Stimulated activated naive B cell treated with anti-CD40 and anti-IgM and Interleukin-4, amounts not matched to agents 10 μg/mL and 1 μg/mL and 100 μg/mL, for 72 hours (primary cell): ENCODE measurements around the gene FMN2.
A peak's percentile ranks its signal among the peaks of the same experiment; 100 is the strongest.
"Not testable (repeated sequence)": the region's sequence is repeated elsewhere in the genome, so short reads cannot be mapped to it uniquely, and the experiment has no call there.

ENCODE experiments used
- ATAC-seq, 2 donors: fragments of 150-1000 bp; cut with Tn5 transposase; replicated peaks; 2 replicates each; pipeline ENCODE4 v1.10.0; 2021; ENCODE audit warnings: moderate library complexity in 1 of 2
- DNase-seq: peaks from one replicate; pipeline ENCODE4 v3.0.0; 2021
- H3K27ac Mint-ChIP-seq: one replicate; pipeline ENCODE4 v1.8.0; 2022; ENCODE audit warnings: mild to moderate bottlenecking, mixed read lengths
- H3K27me3 Mint-ChIP-seq, 2 donors: one replicate each; pipeline ENCODE4 v1.8.0; 2022; ENCODE audit warnings: mixed read lengths in 2 of 2
- H3K36me3 Mint-ChIP-seq, 2 donors: one replicate each; pipeline ENCODE4 v1.8.0; 2022; ENCODE audit warnings: mixed read lengths in 2 of 2, mild to moderate bottlenecking in 1 of 2
- H3K4me1 Mint-ChIP-seq, 2 donors: one replicate each; pipeline ENCODE4 v1.8.0; 2022; ENCODE audit warnings: mixed read lengths in 2 of 2, mild to moderate bottlenecking in 1 of 2
- H3K4me3 Mint-ChIP-seq, 2 donors: one replicate each; pipeline ENCODE4 v1.8.0; 2022; ENCODE audit warnings: mild to moderate bottlenecking in 2 of 2, mixed read lengths in 2 of 2, moderate library complexity in 1 of 2
- H3K9me3 Mint-ChIP-seq, 2 donors: one replicate each; pipeline ENCODE4 v1.8.0; 2022; ENCODE audit warnings: mixed read lengths in 2 of 2, mild to moderate bottlenecking in 1 of 2

Gene FMN2

GRCh38 chr1:240247899-240248298, 156.2 kb downstream of the FMN2 start:
- no peaks in the 10 kb centered on the region for H3K36me3 Mint-ChIP-seq
- no peaks in the 10 kb centered on the region for H3K4me1 Mint-ChIP-seq
- no peaks in the 10 kb centered on the region for H3K27me3 Mint-ChIP-seq
- no peak for DNase-seq
- no peak overlapping the region for H3K4me3 Mint-ChIP-seq
- H3K27ac Mint-ChIP-seq = no peak overlapping the region
- H3K9me3 Mint-ChIP-seq = peaks cover 11 to 16% of the 10 kb centered on the region in 2 donors
- no peak for ATAC-seq

- no peaks in the 10 kb centered on the region for H3K36me3 Mint-ChIP-seq
- peaks cover 17 to 18% of the 10 kb centered on the region in 2 donors for H3K9me3 Mint-ChIP-seq
- no peak overlapping the region for H3K27ac Mint-ChIP-seq
These were observed 162.3 kb downstream of the FMN2 start for GRCh38 chr1:240254006-240254405.

GRCh38 chr1:240254778-240255291, 163.2 kb downstream of the FMN2 start:
- no peaks in the 10 kb centered on the region for H3K27me3 Mint-ChIP-seq

More at GRCh38 chr1:240254006-240254405, 162.3 kb downstream of the FMN2 start:
- no peaks in the 10 kb centered on the region for H3K27me3 Mint-ChIP-seq
- H3K4me3 Mint-ChIP-seq = no peak overlapping the region
- no peak for DNase-seq
- H3K4me1 Mint-ChIP-seq = no peaks in the 10 kb centered on the region
- ATAC-seq = no peak

DNA sequence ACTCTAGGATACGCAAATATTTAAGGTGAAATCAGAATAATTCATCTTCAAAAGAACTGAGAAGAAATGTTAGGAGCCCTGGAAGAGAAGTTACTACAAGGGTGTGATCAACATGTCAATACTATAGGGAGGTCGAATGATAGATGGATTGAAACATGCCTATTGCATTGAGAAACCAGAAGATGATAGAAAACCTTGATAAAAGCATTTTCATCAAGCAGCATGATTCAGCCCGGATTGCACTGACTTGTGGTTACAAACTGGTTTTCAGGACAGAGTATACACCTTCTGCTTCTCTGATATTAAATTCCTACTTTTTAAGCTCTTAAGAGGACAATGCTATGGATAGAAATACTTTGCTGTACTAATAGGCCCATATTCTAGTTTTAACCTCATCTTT, 164.2 kb downstream of the FMN2 start:
- H3K36me3 Mint-ChIP-seq = no peaks in the 10 kb centered on the region
- H3K27me3 Mint-ChIP-seq = no peaks in the 10 kb centered on the region
- peaks cover 10 to 13% of the 10 kb centered on the region in 2 donors for H3K9me3 Mint-ChIP-seq
- no peak for ATAC-seq
- no peak overlapping the region for H3K27ac Mint-ChIP-seq
- DNase-seq = no peak
- H3K4me3 Mint-ChIP-seq = no peak overlapping the region
- no peaks in the 10 kb centered on the region for H3K4me1 Mint-ChIP-seq

More at GRCh38 chr1:240254778-240255291, 163.2 kb downstream of the FMN2 start:
- H3K4me3 Mint-ChIP-seq = no peak overlapping the region
- peaks cover 10 to 11% of the 10 kb centered on the region in 2 donors for H3K9me3 Mint-ChIP-seq
- H3K36me3 Mint-ChIP-seq = no peaks in the 10 kb centered on the region
- DNase-seq (no peak), ATAC-seq (no peak)
- H3K27ac Mint-ChIP-seq = no peak overlapping the region
- no peaks in the 10 kb centered on the region for H3K4me1 Mint-ChIP-seq

- Mint-ChIP-seq H3K27ac (no peak overlapping the region), H3K36me3 (no peaks in the 10 kb centered on the region), H3K27me3 (no peaks in the 10 kb centered on the region), H3K4me1 (no peaks in the 10 kb centered on the region), H3K9me3 (peaks cover 10 to 15% of the 10 kb centered on the region in 2 donors), H3K4me3 (no peak overlapping the region)
- no peak for ATAC-seq
- DNase-seq = no peak
These were observed 165.3 kb downstream of the FMN2 start for GRCh38 chr1:240256836-240257503.

GRCh38 chr1:240258910-240259309, 167.2 kb downstream of the FMN2 start:
- no peak for ATAC-seq
- H3K4me1 Mint-ChIP-seq = no peaks in the 10 kb centered on the region

DNA sequence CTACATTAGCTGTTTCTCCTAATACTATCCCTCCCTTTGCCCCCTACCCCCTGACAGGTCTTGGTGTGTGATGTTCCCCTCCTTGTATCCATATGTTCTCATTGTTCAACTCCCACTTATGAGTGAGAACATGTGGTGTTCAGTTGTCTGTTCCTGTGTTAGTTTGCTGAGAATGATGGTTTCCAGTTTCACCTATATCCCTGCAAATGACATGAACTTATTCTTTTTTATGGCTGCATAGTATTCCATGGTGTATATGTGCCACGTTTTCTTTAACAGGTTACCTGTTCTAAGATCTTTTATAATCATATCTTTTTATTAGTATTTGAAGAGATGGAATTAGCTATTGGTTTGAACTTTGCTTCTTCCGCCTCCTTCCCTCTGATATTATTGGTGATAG, 172.8 kb downstream of the FMN2 start:
- not testable (repeated sequence) for H3K4me1 Mint-ChIP-seq, ATAC-seq, H3K36me3 Mint-ChIP-seq, H3K27ac Mint-ChIP-seq, DNase-seq, H3K4me3 Mint-ChIP-seq, H3K27me3 Mint-ChIP-seq
- peaks cover 10 to 14% of the 10 kb centered on the region in 2 donors for H3K9me3 Mint-ChIP-seq

More at GRCh38 chr1:240258910-240259309, 167.2 kb downstream of the FMN2 start:
- no peak overlapping the region for H3K27ac Mint-ChIP-seq
- H3K36me3 Mint-ChIP-seq = no peaks in the 10 kb centered on the region
- DNase-seq = no peak
- H3K4me3 Mint-ChIP-seq = no peak overlapping the region
- no peaks in the 10 kb centered on the region for H3K27me3 Mint-ChIP-seq
- H3K9me3 Mint-ChIP-seq = peaks cover 4 to 10% of the 10 kb centered on the region in 2 donors

DNA sequence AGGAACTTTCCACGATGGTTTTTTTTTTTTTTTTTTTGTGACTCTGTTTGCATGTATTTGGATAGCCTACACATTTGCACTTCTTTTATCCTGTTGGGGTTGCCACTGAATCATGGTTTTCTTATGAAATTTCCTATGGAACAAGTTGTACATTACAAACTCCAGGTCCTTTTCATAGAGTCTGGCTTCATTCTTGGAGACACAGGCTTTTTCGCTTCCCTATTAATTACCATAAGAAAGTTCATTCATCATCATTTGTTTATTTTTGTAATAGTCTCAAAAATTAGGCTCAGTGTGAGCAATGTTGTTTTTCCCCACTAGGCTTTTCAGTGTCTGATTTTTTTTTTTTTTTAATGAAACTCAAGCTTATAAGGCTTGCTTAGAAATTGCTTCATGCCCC, 179.4 kb downstream of the FMN2 start:
- Mint-ChIP-seq H3K36me3 (no peaks in the 10 kb centered on the region), H3K27me3 (no peaks in the 10 kb centered on the region), H3K9me3 (peaks cover 4 to 14% of the 10 kb centered on the region in 2 donors), H3K4me3 (no peak overlapping the region), H3K27ac (no peak overlapping the region), H3K4me1 (no peaks in the 10 kb centered on the region)
- DNase-seq = no peak
- ATAC-seq = no peak

- no peaks in the 10 kb centered on the region for H3K27me3 Mint-ChIP-seq
- peaks cover 4 to 7% of the 10 kb centered on the region in 2 donors for H3K9me3 Mint-ChIP-seq
- no peaks in the 10 kb centered on the region for H3K36me3 Mint-ChIP-seq
- no peak for DNase-seq
- no peaks in the 10 kb centered on the region for H3K4me1 Mint-ChIP-seq
- ATAC-seq = no peak
- no peak overlapping the region for H3K27ac Mint-ChIP-seq
- H3K4me3 Mint-ChIP-seq = no peak overlapping the region
These were observed 182.9 kb downstream of the FMN2 start for GRCh38 chr1:240274569-240274968.

DNA sequence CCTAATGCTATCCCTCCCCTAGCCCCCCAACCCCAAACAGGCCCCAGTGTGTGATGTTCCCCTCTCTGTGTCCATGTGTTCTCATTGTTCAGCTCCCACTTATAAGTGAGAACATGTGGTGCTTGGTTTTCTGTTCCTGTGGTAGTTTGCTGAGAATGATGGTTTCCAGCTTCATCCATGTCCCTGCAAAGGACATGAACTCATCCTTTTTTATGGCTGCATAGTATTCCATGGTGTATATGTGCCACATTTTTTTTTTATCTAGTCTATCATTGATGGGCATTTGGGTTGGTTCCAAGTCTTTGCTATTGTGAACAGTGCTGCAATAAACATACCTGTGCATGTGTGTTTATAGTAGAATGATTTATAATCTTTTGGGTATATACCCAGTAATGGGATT, 183.5 kb downstream of the FMN2 start:
- not testable (repeated sequence) for H3K4me1 Mint-ChIP-seq, H3K36me3 Mint-ChIP-seq, H3K27ac Mint-ChIP-seq, DNase-seq, ATAC-seq, H3K27me3 Mint-ChIP-seq, H3K4me3 Mint-ChIP-seq, H3K9me3 Mint-ChIP-seq

DNA sequence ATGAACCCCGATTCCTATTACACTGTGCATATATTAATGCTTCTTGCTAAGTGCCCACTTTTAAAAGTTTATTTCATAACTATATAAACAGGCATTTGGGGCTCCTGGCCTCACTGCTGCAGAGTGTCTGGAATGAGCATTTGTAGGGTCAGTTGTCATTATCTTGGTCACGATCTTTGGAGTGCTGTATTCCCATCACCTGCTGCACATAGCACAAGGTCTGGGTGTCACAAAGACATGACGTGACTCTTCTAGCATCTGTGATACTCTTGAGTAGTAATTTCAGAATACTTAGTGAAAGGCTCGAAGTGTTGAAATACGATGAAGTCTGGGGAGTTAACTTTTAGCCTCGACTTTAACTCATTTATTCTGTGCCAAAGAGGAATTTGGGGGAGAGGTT, 186.4 kb downstream of the FMN2 start:
- Mint-ChIP-seq H3K9me3 (peaks cover 4 to 6% of the 10 kb centered on the region in 2 donors), H3K36me3 (no peaks in the 10 kb centered on the region), H3K4me3 (no peak overlapping the region), H3K4me1 (no peaks in the 10 kb centered on the region), H3K27me3 (no peaks in the 10 kb centered on the region), H3K27ac (no peak overlapping the region)
- no peak for ATAC-seq
- no peak for DNase-seq

DNA sequence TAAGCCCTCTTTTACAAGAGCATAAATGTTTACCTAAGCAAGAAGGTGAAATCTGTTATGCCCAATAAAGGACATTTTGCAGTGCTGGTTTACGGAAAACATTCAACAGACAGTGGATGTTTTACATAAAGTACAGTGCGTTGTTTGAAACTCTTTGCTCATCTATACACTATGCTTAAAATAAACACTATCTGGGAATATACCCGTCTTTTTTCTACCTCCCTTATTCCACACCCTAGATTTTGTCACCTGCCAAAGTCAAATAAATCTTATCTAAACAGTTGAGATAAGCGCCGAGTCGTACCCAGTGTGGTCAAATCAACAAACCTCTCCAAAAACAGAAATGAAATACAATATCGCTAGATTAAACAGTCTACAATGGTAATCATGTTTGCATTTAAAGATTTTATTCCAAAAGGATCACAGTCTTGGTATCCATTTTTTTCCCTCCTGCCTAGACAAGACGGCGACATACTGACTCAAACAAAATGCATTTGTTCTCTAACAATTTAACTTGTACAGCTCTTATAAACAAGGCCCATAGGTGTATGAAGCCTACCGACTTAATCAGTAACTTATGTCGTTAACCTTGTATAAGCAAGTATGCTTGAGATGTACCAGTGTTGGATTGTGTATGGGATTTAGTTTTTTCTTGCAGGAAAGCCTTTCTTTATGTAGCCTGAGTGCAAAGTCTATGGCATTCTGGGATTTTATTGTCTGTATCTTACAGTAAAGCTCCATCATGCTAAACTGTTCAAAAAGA, 189.1 kb downstream of the FMN2 start:
- Mint-ChIP-seq H3K4me1 (no peaks in the 10 kb centered on the region), H3K4me3 (no peak overlapping the region), H3K27ac (no peak overlapping the region), H3K36me3 (no peaks in the 10 kb centered on the region), H3K9me3 (peaks cover 4 to 7% of the 10 kb centered on the region in 2 donors), H3K27me3 (no peaks in the 10 kb centered on the region)
- ATAC-seq (no peak), DNase-seq (no peak)

- Mint-ChIP-seq H3K27ac (no peak overlapping the region), H3K4me1 (no peaks in the 10 kb centered on the region), H3K4me3 (no peak overlapping the region), H3K27me3 (no peaks in the 10 kb centered on the region), H3K9me3 (peaks cover 4 to 7% of the 10 kb centered on the region in 2 donors), H3K36me3 (no peaks in the 10 kb centered on the region)
- no peak for ATAC-seq
- no peak for DNase-seq
These were observed 190.6 kb downstream of the FMN2 start for GRCh38 chr1:240282061-240282830.

DNA sequence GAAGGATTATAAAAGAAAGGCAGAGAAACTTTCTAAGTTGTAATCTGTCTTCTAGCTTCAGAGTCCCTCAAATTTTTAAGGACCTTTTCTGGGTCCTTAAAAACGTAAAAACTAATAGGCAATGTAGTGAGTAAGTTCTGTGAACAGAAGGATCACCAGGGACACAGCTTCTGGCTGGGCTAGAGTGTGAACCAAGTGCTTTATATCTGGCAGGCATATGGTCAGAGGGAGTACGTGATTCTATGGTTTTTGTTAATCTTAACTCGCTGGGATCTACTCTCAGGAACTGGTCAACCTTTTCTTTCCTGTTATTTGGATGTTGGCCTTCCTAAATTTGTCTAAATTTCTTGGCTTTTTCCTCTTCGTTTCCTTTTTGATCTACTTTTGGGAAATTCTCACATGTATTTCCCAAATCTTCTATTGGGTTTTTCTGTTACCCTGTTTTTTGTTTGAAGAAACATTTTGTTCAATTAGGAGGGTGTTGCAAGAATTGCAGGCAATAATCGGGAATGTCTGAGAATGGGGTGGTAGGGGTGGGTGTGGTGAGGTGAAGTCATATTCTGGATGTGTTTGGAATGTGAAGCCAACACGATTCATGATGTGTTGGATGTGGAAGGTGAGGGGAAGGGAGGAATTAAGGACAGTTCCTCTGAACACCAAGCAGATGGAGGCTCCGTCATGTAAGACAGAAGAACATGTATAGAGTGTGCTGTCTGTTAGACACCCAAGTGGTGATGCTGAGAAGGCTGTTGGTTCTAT, 193.2 kb downstream of the FMN2 start:
- Mint-ChIP-seq H3K27me3 (no peaks in the 10 kb centered on the region), H3K9me3 (peaks cover 4 to 7% of the 10 kb centered on the region in 2 donors), H3K4me1 (no peaks in the 10 kb centered on the region), H3K4me3 (no peak overlapping the region), H3K27ac (no peak overlapping the region), H3K36me3 (no peaks in the 10 kb centered on the region)
- DNase-seq (no peak), ATAC-seq (peak in 1 of 2 donors; percentile 14)
